Transverse colon (tissue), 4 donors: ENCODE measurements around the gene RAI2.

Source experiments
- CTCF ChIP-seq, 5 experiments: fragments of 200-600 bp in 3 of 5; fragments of 450-650 bp in 2 of 5; sonication (generic) in 3 of 5; IDR thresholded peaks; 1 replicate in 2 of 5; 2 replicates in 3 of 5; pipeline ENCODE4 v1.5.1; 2016 to 2017; ENCODE audit warnings: antibody characterized with exemption in 5 of 5, inconsistent platforms in 3 of 5, mild to moderate bottlenecking in 2 of 5, moderate library complexity in 1 of 5
- POLR2A ChIP-seq: fragments of 450-650 bp; IDR thresholded peaks from one replicate; pipeline ENCODE4 v1.6.1; 2016; ENCODE audit warnings: antibody characterized with exemption, mild to moderate bottlenecking, moderate library complexity
- POLR2AphosphoS5 ChIP-seq, 3 donors: sonication (generic); formaldehyde crosslinking; IDR thresholded peaks; one replicate each; pipeline ENCODE4 v1.6.1; 2016; ENCODE audit warnings: antibody characterized with exemption in 3 of 3

GRCh38 chrX:17888421-17888820 lies 27.3 kb upstream of the RAI2 start:
- TF ChIP-seq POLR2AphosphoS5 (IDR thresholded peaks at IDR 0.05) (no peak), CTCF (IDR thresholded peaks at IDR 0.05) (peak in 1 of 5 experiments; percentile 21), POLR2A (no peak)
